Measurements from ENCODE around the gene MOGAT2. TPM values are rescaled to one million over a fixed set of nuclear protein-coding genes. Genes with fewer than 3 reads are reported as not detected.

MOGAT2 gene
- total RNA-seq, result not detected in 2 replicates

DNA sequence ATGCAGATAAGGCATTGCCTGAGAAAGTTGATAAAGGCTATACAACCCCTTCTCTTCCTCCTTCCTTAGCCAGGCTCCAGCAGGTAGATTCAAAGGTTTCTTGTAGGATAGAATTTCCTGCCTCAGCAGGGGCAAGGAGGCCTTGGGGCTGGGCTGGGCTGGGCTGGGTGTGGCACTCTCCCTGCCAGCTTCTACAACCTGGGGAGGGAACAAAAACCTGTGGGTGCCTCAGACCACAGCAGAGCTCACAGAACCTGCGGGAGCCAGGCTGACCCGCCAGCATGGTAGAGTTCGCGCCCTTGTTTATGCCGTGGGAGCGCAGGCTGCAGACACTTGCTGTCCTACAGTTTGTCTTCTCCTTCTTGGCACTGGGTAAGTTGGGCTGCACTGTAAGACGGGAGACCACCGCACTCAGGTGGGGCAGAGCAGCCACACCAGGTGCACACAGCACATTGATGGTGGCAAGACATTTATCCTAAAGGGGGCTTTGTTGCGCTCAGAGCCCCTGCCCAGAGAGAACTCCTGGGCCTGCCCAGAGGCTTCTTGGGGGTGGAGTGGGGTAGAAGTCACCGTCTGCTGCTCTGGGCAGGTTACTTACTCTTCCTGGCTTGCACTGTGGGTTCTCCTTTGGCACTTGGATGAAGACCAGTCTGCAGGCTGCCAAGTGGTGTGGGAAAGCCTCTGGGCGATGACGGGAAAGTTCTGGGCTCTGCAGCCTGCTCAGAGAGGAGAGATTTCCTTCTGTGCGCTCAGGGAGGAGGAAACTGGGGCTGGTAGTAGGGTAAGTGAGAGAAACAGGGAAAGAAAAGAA, at the start of gene MOGAT2:
TSS of gene MOGAT2 (plus strand) at position 231 of the 811 bp plus-strand sequence. CDS start at position 282, 51 bp downstream.

DNA sequence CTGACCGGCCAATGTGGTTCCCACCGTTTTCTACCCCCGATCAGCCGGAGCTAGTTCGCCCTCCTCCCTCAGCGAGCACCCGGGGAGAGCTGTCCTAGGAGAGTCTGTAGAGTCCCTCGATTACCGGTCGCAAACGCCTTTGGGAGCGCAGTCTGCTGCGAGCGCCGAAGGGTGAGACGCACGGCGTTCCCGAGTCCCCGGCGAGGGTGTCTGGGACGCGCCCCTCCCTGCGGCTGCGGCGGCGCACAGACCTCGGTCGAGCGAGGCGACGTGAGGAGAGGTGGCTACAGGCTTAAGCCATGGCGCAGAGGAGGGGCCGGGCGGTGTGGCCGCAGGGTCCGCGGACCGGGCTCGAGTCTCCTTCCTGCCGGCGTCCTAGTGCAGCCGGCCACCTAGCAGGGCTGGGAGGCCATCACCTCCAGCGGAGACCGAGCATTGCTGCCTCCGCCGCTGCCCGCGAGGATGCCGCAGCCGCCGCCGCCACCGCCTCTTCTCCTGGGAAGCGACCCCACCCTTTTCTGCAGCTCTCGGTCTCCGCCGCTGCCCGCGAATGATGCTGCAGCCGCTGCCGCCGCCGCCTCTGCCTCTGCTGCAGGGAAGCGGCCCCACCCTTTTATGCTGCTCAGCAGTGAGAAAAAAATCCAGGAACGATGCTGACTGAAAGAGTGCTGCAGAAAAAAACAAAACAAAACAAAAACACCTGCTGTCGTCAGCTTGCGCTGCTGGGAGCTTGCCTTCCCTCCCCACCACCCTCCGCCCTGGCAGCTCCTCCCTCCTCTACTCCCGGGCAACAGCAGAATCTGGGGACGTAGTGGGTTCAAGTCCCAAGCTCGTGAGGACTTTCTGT, 49.0 kb upstream of the MOGAT2 start, which contains the start of gene MAP6:
TSS of gene MAP6 (minus strand) at position 588 of the 847 bp plus-strand sequence. CDS start 669 bp downstream, outside the sequence.

DNA sequence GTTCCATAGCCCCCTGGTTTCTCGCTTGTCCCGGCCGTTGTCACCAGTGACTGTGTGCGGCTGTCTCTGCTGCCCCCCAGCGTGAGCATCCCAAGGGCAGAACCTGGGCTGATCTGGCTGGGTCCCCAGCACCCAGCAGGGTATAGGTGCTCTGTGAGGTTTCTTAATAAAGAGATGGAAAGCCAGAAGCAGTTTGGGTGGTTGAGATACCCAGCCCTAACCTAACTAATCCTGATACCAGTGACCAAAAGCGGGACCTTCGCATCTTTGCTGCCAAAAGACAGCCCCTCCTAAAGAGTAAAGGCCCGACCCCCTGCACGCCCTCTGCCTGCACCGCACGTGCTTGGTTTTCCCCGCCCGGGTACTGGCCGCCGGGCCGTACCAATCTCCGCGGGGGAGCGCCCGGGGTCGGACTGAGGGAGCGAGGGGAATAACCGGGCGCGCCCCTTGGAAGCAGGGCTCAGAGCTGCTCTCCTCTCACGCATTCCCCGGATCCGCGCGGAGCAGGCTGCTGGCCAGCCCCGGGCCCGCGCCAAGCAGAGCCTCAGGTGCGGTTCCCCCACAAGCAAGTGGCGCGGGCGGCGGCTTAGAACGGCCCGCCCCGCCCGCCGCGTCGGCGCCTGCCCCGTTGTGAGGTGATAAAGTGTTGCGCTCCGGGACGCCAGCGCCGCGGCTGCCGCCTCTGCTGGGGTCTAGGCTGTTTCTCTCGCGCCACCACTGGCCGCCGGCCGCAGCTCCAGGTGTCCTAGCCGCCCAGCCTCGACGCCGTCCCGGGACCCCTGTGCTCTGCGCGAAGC, 50.7 kb downstream of the MOGAT2 start, which contains the start of gene DGAT2:
TSS of gene DGAT2 (plus strand) at position 667 of the 797 bp plus-strand sequence. CDS start 214 bp downstream, outside the sequence.

Other genes starting within 250 kb of the MOGAT2 start
- 0.76 and 7.4 TPM in 2 replicates for gene GDPD5, start 191.9 kb upstream of the MOGAT2 start, total RNA-seq
- 519 and 618 TPM in 2 replicates for gene SERPINH1, start 155.6 kb upstream of the MOGAT2 start, total RNA-seq
- gene MAP6, start 48.8 kb upstream of the MOGAT2 start, total RNA-seq, result 0.38 and 1.4 TPM in 2 replicates
- 2.3 and 2.4 TPM in 2 replicates for gene DGAT2, start 50.9 kb downstream of the MOGAT2 start, total RNA-seq
- 7.1 and 7.7 TPM in 2 replicates for gene UVRAG, start 97.4 kb downstream of the MOGAT2 start, total RNA-seq